GM10248 (cell line): ENCODE measurements around the gene CD8A.

Source experiments
- CTCF ChIA-PET: fragments of 300-600 bp; sonication (Branson Sonifier 250); formaldehyde crosslinking; extraction: SDS; loops from one replicate; lab custom pipeline; 2021; ENCODE audit warnings: antibody characterized with exemption; lab: Yijun Ruan, JAX
- POLR2A ChIA-PET: fragments of 350-650 bp; sonication (Branson Sonifier 250); formaldehyde crosslinking; extraction: SDS; loops from one replicate; lab custom pipeline; 2020; ENCODE audit warnings: antibody characterized with exemption; lab: Yijun Ruan, JAX
- DNase-seq: peaks from one replicate; pipeline ENCODE4 v3.0.0; 2012; ENCODE audit errors: extremely low spot score
- TF ChIP-seq, protein P1 (sequence below): IDR thresholded peaks from 2 replicates; pipeline ENCODE4 v1.5.1; 2012; ENCODE audit warnings: mild to moderate bottlenecking, low read depth; ENCODE audit errors: extremely low read depth, missing control alignments, control extremely low read depth

CD8A gene

DNA sequence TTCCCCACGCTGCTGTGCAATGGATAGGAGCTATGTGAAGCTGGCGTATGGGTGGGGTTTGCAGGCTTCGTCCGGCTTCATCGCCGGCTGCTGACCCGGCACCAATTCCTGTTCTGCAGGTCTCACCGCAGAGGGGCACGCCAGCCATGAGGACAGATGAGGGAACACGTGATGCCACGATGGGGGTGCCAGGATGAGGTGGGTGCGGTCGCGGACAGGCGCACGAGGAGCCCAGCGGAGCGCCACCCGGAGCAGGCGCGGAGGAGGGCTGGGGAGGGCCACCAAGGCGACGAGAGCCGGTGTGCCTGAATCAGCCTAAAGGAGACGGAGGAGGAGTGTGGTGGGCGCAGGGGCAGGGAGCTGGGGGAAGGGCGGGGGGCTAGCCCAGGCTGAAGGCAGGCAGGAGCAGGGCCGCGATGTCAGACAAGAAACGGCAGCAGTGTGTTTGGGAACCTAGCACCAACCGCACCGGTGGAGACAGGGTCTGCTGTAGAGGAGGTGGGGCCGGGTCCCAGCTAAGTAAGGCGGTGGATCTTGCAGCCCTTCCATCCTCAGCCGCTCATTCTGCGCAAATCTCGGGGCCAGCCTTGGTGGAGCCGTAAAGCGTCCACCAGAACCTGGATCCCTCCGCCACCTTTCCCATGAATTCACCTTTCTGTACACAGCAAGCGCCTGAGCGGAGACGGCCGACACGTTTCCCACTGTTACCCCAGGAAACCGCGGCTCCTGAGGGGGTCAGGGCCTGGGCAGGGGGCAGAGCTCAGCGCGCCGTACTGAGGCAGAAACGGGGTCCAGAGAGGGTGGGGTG, 17.0 kb upstream of the CD8A start:
- TF ChIP-seq, protein P1, sequence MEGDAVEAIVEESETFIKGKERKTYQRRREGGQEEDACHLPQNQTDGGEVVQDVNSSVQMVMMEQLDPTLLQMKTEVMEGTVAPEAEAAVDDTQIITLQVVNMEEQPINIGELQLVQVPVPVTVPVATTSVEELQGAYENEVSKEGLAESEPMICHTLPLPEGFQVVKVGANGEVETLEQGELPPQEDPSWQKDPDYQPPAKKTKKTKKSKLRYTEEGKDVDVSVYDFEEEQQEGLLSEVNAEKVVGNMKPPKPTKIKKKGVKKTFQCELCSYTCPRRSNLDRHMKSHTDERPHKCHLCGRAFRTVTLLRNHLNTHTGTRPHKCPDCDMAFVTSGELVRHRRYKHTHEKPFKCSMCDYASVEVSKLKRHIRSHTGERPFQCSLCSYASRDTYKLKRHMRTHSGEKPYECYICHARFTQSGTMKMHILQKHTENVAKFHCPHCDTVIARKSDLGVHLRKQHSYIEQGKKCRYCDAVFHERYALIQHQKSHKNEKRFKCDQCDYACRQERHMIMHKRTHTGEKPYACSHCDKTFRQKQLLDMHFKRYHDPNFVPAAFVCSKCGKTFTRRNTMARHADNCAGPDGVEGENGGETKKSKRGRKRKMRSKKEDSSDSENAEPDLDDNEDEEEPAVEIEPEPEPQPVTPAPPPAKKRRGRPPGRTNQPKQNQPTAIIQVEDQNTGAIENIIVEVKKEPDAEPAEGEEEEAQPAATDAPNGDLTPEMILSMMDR: peak; percentile 4
- DNase-seq: no peak
- CTCF ChIA-PET: interaction anchor here (1.2 to 3.5 kb wide), 12 partner anchors 10 to 58 kb away, joined by 3 to 15 read pairs (median 5); no protein-coding TSS in a partner anchor
- POLR2A ChIA-PET: no interaction called here

DNA sequence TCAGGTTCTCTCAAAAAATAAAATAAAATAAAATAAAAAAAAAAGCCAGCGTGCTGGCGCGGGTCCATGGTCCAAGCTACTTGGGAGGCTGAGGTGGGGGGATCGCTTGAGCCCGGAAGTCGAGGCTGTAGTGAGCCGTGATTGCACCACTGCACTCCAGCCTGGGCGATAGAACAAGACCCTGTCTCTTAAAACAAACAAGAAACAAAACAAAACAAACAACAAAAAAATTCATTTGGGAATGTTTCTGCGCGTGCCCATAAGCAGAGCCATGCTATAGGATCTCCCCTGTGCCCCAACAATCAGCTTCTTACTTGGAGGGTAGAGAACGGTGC, 16.4 kb upstream of the CD8A start:
- ChIA-PET CTCF (interaction anchor here (0.8 to 3.5 kb wide), 9 partner anchors 11 to 58 kb away, joined by 3 to 15 read pairs (median 4); no protein-coding TSS in a partner anchor), POLR2A (no interaction called here)
- TF ChIP-seq, protein P1: no peak

DNA sequence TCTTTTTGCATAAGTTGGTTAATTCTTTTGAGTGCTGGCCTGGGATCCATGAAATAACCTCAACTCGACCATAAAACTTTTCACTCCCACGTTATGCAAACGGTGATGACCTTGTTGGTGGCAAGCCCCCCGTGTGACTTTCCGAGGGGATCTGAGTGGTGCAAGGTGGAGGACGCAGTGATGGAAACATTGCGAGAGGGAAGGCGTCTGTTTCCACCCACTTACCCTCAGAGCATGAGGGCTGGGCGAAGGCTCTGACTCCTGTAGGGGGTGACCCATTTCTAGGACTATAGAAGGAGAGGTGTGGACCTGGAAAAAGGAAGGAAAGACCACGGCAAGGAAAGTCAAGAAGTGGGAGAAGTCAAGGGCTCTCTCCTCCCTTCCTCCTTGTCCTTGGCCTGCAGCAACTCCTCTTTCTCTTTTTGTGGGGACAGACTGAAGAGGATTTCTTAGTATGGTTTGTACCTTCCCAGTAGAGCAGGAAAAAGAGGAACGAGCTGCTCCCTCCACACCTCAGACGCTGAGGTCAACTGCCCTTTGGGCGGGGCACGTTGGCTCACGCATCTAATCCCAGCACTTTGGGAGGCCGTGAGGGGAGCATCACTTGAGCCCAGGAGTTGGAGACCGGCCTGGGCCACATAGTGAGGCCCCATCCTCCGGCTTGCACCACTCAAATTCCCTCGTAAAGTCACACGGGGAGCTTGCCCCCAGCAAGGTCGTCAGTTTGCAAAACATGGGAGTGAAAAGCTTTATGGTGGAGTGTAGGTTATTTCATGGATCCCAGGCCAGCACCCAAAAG, 15.5 kb upstream of the CD8A start:
- TF ChIP-seq, protein P1: no peak
- CTCF ChIA-PET: interaction anchor here (0.8 to 3.5 kb wide), 7 partner anchors 11 to 52 kb away, joined by 3 to 15 read pairs (median 5); no protein-coding TSS in a partner anchor

More for the DNA sequence above, 16.4 kb upstream of the CD8A start:
- DNase-seq: no peak

DNA sequence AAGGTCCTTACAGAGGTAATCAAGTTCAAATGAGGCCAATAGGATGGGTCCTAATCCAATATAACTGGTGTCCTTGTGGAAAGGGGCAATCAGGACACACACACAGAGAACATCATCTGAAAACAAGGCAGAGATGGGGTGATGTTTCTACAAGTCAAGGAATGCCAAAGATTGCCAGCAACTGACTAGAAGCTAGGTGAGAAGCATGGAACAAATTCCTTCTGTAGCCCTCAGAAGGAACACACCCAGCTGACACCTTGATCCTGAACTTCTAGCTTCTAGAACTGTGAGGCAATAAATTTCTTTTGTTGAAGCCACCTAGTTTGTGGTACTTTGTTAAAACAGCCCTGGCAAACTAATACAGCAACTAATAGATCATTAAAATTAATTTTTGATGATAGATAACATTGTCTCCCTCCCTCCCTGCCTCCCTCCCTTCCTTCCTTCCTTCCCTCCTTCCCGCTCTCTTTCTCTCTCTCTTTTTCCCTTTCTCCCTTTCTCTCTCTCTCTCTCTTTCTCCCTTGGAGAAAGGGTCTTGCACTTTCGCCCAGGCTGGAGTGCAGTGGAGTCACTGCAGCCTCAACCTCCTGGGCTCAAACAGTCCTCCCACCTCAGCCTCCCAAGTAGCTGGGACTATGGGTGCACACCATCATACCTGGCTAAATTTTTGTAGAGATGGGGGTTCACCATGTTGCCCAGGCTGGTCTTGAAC, 10.3 kb upstream of the CD8A start:
- CTCF ChIA-PET: no interaction called here
- TF ChIP-seq, protein P1: no peak
- POLR2A ChIA-PET: no interaction called here
- no peak for DNase-seq

More for the DNA sequence above, 15.5 kb upstream of the CD8A start:
- DNase-seq: no peak
- POLR2A ChIA-PET: no interaction called here

DNA sequence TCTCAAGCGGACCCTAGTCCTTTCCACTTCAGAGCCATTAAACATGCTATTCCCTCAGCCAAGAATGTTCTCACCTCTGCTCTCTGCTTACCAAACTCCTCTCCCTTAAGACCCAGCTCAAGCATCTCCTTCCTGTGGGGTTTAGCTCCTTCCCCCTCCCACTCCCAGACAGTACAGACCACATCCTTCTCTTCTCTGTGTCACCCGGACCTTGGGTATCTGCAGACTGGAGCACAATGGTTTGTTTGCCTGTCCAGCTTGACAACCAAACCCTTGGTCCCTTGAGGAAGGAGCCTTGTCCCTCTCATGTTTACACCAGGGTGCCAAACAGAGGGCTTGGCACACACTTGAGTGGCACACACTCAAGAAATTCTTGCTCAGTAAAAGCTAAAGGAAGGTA, 4.1 kb upstream of the CD8A start:
- ChIA-PET CTCF (interaction anchor here (0.7 to 2.7 kb wide), 3 partner anchors 13 to 364 kb away, joined by 3 to 15 read pairs (median 3); no protein-coding TSS in a partner anchor), POLR2A (no interaction called here)
- no peak for DNase-seq
- TF ChIP-seq, protein P1: no peak

DNA sequence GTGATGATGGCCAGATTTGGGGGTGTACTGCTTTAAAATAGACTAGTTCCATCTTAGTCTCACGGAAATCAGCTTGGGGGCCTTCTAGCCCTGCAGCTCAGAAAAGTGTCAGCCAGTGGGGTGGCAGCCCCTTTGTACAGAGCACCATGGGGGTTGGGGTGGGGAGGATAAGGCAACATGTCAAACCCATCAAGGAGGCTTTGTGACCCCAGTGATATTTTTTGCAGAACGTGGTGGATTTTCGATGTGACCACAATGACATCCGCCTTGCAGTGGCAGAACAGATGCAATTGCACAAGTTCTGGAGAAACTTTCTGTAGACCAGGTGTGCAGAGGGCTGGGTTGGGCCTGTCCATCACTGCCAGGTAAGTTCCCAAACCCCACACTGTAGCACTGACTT, 3.0 kb upstream of the CD8A start:
- POLR2A ChIA-PET: no interaction called here
- DNase-seq: no peak
- CTCF ChIA-PET: no interaction called here
- TF ChIP-seq, protein P1: no peak
